ENCODE data around the gene PARK7. TPM values are rescaled to one million over a fixed set of nuclear protein-coding genes. Genes with fewer than 3 reads are reported as not detected.

PARK7 gene
- total RNA-seq, 2 experiments from 2014 or later = 138 to 306 TPM

DNA sequence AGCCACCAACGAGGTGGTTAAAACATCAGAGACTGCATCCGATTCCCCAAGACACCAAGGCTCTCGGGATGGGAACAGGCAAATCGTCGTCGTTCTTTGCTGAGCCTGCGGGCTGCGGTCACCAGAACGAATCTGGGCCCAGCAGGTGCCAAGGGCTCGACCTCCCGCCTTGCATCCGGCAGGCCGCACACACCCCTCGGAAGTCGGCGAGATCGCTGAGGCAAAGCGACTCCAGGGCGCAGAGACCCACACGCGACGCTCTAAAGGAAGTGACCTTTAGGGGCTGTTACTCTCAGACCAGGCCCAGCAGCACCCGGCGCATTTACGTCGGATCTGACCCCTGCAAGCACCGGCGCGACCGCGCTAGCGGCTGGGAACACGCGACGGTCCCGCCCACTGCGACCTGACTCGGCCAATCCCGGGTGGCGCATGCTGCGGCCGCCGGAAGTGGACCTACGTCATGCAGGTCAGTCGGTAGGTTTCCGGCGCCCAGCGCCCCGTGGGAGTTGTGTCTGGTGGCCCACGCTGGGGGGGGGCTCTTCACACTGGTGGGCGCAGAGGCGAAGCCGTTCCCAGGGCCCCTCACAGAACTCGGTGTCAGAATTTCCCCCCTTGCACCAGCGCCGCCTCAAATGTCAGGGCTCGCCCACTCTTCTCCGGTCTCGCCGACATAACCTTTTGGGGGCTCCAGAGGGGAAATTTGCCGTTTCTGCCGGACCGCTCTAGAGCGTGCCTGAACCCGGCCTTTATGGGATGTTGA, 7.5 kb upstream of the PARK7 start:
- ChIA-PET POLR2A (interaction anchor here (0.5 kb wide), 1 partner anchor 9 kb away, joined by 3 read pairs; no protein-coding TSS in a partner anchor), CTCF (ENCODE audit: unreplicated experiment) (no interaction called here)
- Histone ChIP-seq H4K20me1 (ENCODE audit: insufficient read depth, low read length) (no peaks in the 10 kb centered on the region), H3K4me1 (ENCODE audit: insufficient read depth, low read length, poor library complexity, severe bottlenecking) (no peaks in the 10 kb centered on the region), H2AFZ (ENCODE audit: low read length) (peak overlapping the region; percentile 82), H3K4me2 (ENCODE audit: low read length) (peak overlapping the region; percentile 81), H3K79me2 (ENCODE audit: insufficient read depth, low read depth, low read length) (no peaks in the 10 kb centered on the region), H3K9me3 (ENCODE audit: low read length) (no peaks in the 10 kb centered on the region), H3K4me3 (ENCODE audit: low read depth, low read length, poor library complexity, severe bottlenecking) (peak overlapping the region; percentile 70), H3K36me3 (ENCODE audit: insufficient read depth, low read length) (no peaks in the 10 kb centered on the region), H3K9me2 (ENCODE audit: insufficient read depth, low read length) (no peaks in the 10 kb centered on the region), H3K27ac (ENCODE audit: low read depth, low read length, poor library complexity, severe bottlenecking) (peak overlapping the region; percentile 31)
- peak; percentile 82 for DNase-seq (ENCODE audit: low spot score)
- no peak for TF ChIP-seq EZH2phosphoT487 (IDR thresholded peaks at IDR 0.05; ENCODE audit: borderline replicate concordance, low read depth, low read length)
- TF ChIP-seq, protein P1, sequence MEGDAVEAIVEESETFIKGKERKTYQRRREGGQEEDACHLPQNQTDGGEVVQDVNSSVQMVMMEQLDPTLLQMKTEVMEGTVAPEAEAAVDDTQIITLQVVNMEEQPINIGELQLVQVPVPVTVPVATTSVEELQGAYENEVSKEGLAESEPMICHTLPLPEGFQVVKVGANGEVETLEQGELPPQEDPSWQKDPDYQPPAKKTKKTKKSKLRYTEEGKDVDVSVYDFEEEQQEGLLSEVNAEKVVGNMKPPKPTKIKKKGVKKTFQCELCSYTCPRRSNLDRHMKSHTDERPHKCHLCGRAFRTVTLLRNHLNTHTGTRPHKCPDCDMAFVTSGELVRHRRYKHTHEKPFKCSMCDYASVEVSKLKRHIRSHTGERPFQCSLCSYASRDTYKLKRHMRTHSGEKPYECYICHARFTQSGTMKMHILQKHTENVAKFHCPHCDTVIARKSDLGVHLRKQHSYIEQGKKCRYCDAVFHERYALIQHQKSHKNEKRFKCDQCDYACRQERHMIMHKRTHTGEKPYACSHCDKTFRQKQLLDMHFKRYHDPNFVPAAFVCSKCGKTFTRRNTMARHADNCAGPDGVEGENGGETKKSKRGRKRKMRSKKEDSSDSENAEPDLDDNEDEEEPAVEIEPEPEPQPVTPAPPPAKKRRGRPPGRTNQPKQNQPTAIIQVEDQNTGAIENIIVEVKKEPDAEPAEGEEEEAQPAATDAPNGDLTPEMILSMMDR (conservative IDR thresholded peaks at IDR 0.05; ENCODE audit: low read length) = no peak
- BruUV-seq (replicated peaks) = no TSS peak
- intact Hi-C loops (cut with micrococcal nuclease; ENCODE audit: unreplicated experiment) = no loop called here

DNA sequence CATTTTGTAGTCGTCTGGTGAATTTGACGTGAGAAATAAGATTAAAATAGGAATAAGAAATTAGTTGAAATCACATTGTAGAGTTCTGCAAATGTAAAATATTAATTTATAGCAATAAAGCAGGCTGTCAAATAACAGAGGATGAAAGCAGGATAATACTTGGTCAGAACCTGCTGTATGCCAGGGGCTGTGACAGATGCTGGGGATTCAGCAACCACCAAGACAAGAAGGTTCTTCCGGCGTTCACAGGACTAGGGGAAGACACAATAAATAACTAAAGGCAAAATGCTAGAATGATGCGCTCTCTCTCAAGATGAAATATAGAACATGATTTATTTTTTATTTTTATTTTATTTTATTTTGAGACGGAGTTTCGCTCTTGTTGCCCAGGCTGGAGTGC, 6.8 kb upstream of the PARK7 start:
- TF ChIP-seq EZH2phosphoT487 (IDR thresholded peaks at IDR 0.05; ENCODE audit: borderline replicate concordance, low read depth, low read length) = no peak
- TF ChIP-seq, protein P1 (conservative IDR thresholded peaks at IDR 0.05; ENCODE audit: low read length) = no peak
- H3K9me3 ChIP-seq (ENCODE audit: low read length) = no peaks in the 10 kb centered on the region
- BruUV-seq (replicated peaks) = TSS peak; percentile 93
- ChIA-PET POLR2A (no interaction called here), CTCF (ENCODE audit: unreplicated experiment) (no interaction called here)
- peak overlapping the region; percentile 82 for H2AFZ ChIP-seq (ENCODE audit: low read length)
- H4K20me1 ChIP-seq (ENCODE audit: insufficient read depth, low read length) = no peaks in the 10 kb centered on the region
- H3K27ac ChIP-seq (ENCODE audit: low read depth, low read length, poor library complexity, severe bottlenecking) = peak overlapping the region; percentile 31
- peak overlapping the region; percentile 81 for H3K4me2 ChIP-seq (ENCODE audit: low read length)
- H3K4me1 ChIP-seq (ENCODE audit: insufficient read depth, low read length, poor library complexity, severe bottlenecking) = no peaks in the 10 kb centered on the region
- H3K36me3 ChIP-seq (ENCODE audit: insufficient read depth, low read length) = no peaks in the 10 kb centered on the region
- no peaks in the 10 kb centered on the region for H3K79me2 ChIP-seq (ENCODE audit: insufficient read depth, low read depth, low read length)
- no peaks in the 10 kb centered on the region for H3K9me2 ChIP-seq (ENCODE audit: insufficient read depth, low read length)
- intact Hi-C loops (cut with micrococcal nuclease; ENCODE audit: unreplicated experiment) = no loop called here
- no peak for DNase-seq (ENCODE audit: low spot score)
- H3K4me3 ChIP-seq (ENCODE audit: low read depth, low read length, poor library complexity, severe bottlenecking) = peak overlapping the region; percentile 70
